Activated CD8-positive, alpha-beta T cell treated with anti-CD3 and anti-CD28 coated beads for 36 hours (primary cell): ENCODE data around the gene GM2A. TPM values are rescaled to one million over a fixed set of nuclear protein-coding genes. Genes with fewer than 3 reads are reported as not detected.

Experiments
- ATAC-seq: fragments of 200-7000 bp; cut with Tn5 transposase; one replicate; pipeline ENCODE4 v1.10.0; 2021; ENCODE audit warnings: mild to moderate bottlenecking, moderate library complexity
- CTCF ChIA-PET: fragments of 350-600 bp; sonication (Branson Sonifier 250); formaldehyde crosslinking; loops from one replicate; lab custom pipeline; 2021; ENCODE audit warnings: antibody characterized with exemption; lab: Charles Lee
- POLR2A ChIA-PET: fragments of 350-600 bp; sonication (Branson Sonifier 250); formaldehyde crosslinking; loops from one replicate; lab custom pipeline; 2021; ENCODE audit warnings: antibody characterized with exemption; lab: Charles Lee
- DNase-seq: peaks from one replicate; pipeline ENCODE4 v3.0.0-alpha.2; 2020
- H3K27ac Mint-ChIP-seq: one replicate; pipeline ENCODE4 v1.8.0; 2021; ENCODE audit warnings: mild to moderate bottlenecking, mixed read lengths
- H3K27me3 Mint-ChIP-seq: one replicate; pipeline ENCODE4 v1.8.0; 2021; ENCODE audit warnings: mixed read lengths
- H3K36me3 Mint-ChIP-seq: one replicate; pipeline ENCODE4 v1.8.0; 2021; ENCODE audit warnings: low read depth, mixed read lengths
- H3K4me1 Mint-ChIP-seq: one replicate; pipeline ENCODE4 v1.8.0; 2021; ENCODE audit warnings: low read depth, mixed read lengths
- H3K4me3 Mint-ChIP-seq: one replicate; pipeline ENCODE4 v1.8.0; 2021; ENCODE audit warnings: mild to moderate bottlenecking, moderate library complexity, mixed read lengths
- H3K9me3 Mint-ChIP-seq: one replicate; pipeline ENCODE4 v1.8.0; 2021; ENCODE audit warnings: mixed read lengths
- intact Hi-C: fragments of 100-400 bp; cut with micrococcal nuclease; formaldehyde crosslinking; loops from one replicate; pipeline ENCODE4 v1.10.0; 2022
- total RNA-seq, 2 experiments: library from RNA; stranded (reverse); gene quantifications; one replicate each; pipeline ENCODE4 v1.2.3, GENCODE V29; 2021
- TF ChIP-seq, protein P1 (sequence below): fragments of 200-600 bp; IDR thresholded peaks from one replicate; pipeline ENCODE4 v1.8.0; 2022; ENCODE audit warnings: antibody characterized with exemption, mild to moderate bottlenecking

The GM2A gene
- total RNA-seq, 2 experiments from 2014 or later = 13.3 to 13.7 TPM

DNA sequence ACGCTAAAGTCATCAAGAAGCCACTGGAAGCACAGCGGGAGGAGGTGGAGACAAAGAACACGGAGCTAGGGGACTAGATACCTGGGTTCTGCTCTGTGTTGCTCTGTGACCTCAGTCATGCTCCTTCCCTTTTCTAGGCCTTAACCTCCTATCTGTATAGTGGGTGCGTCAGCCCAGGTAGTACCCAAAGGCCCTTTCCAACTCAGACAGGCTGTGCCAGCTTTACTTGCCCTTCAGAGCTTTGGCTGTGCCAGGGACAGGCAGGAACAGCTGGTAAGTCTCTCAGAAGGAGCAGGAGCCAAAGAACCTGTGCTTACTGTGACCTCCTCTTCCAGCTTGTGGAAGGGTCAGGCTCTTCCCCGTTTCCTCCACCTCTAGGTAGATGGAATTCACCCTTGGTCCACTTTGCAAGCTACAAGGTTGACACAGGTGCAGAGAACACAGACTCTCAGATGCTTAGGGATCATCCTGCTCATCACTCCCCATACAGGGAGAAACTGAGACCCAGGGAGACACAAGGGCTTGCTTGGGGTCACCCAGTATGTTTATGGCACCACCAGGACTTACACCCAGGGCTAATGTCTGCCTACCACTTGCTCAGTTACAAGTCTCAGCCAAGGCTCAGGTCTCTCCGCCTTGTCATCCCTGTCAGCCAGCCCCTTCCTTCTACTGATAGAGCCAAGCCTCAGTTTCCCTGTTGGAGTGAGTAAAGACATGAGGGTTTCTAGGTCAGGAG, 30.8 kb upstream of the GM2A start:
- intact Hi-C loops = no loop called here
- no peaks in the 10 kb centered on the region for H3K9me3 Mint-ChIP-seq
- H3K27me3 Mint-ChIP-seq = no peaks in the 10 kb centered on the region
- ChIA-PET CTCF (interaction anchor here (0.9 to 10.9 kb wide), 5 partner anchors 9 to 96 kb away, joined by 4 to 83 read pairs (median 17); no protein-coding TSS in a partner anchor), POLR2A (interaction anchor here (0.8 to 4.6 kb wide), 5 partner anchors 9 to 444 kb away, joined by 3 to 85 read pairs (median 3); partner anchors contain the start of gene SMIM3)
- H3K36me3 Mint-ChIP-seq = peaks cover 35% of the 10 kb centered on the region
- TF ChIP-seq, protein P1, sequence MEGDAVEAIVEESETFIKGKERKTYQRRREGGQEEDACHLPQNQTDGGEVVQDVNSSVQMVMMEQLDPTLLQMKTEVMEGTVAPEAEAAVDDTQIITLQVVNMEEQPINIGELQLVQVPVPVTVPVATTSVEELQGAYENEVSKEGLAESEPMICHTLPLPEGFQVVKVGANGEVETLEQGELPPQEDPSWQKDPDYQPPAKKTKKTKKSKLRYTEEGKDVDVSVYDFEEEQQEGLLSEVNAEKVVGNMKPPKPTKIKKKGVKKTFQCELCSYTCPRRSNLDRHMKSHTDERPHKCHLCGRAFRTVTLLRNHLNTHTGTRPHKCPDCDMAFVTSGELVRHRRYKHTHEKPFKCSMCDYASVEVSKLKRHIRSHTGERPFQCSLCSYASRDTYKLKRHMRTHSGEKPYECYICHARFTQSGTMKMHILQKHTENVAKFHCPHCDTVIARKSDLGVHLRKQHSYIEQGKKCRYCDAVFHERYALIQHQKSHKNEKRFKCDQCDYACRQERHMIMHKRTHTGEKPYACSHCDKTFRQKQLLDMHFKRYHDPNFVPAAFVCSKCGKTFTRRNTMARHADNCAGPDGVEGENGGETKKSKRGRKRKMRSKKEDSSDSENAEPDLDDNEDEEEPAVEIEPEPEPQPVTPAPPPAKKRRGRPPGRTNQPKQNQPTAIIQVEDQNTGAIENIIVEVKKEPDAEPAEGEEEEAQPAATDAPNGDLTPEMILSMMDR = no peak
- DNase-seq (peak; percentile 25), ATAC-seq (peak; percentile 29)
- peak overlapping the region; percentile 92 for H3K4me3 Mint-ChIP-seq
- peaks cover 70% of the 10 kb centered on the region for H3K4me1 Mint-ChIP-seq
- peak overlapping the region; percentile 94 for H3K27ac Mint-ChIP-seq

DNA sequence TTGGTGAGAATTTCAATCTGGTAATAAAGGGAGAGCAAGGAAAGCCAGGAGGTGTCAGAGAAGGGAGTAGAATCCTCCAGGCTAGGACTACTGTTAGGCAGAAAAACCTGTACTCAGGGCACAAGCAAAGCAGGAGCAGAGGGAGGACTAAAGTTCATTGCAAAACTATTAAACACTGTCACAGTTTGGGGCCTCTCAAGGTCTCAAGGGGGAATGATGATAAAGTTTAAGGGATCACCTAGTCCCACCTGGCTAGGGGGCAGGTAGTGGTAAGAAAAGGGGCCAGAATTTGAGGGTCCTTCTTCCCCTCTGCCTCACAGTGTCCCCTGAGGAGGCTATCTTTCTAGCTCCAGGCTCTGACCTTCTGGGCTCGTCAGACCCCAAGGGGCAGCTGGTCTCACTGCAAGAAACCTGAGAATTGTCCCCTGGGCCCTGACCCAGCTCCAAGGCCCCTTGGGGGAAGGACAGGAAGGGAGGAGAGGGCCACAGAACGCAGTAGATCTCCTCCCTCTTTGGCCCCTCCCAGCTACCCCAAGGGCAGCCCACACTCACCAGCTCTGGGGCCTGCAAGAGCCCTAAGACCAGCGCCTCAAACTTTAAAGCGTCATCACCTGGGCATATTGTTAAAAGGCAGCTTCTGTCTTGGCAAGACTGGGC, 30.1 kb upstream of the GM2A start:
- TF ChIP-seq, protein P1 = no peak
- intact Hi-C loops = no loop called here
- Mint-ChIP-seq H3K27me3 (no peaks in the 10 kb centered on the region), H3K27ac (peak overlapping the region; percentile 94), H3K36me3 (peaks cover 28% of the 10 kb centered on the region), H3K9me3 (no peaks in the 10 kb centered on the region), H3K4me1 (peaks cover 63% of the 10 kb centered on the region), H3K4me3 (peak overlapping the region; percentile 92)
- peak; percentile 77 for ATAC-seq
- DNase-seq = peak; percentile 70
- ChIA-PET POLR2A (interaction anchor here (0.9 to 4.6 kb wide), 10 partner anchors 10 to 445 kb away, joined by 3 to 85 read pairs (median 4); partner anchors contain the start of gene SMIM3), CTCF (interaction anchor here (1.0 to 10.9 kb wide), 10 partner anchors 10 to 97 kb away, joined by 3 to 83 read pairs (median 8); partner anchors contain the start of gene GM2A)

DNA sequence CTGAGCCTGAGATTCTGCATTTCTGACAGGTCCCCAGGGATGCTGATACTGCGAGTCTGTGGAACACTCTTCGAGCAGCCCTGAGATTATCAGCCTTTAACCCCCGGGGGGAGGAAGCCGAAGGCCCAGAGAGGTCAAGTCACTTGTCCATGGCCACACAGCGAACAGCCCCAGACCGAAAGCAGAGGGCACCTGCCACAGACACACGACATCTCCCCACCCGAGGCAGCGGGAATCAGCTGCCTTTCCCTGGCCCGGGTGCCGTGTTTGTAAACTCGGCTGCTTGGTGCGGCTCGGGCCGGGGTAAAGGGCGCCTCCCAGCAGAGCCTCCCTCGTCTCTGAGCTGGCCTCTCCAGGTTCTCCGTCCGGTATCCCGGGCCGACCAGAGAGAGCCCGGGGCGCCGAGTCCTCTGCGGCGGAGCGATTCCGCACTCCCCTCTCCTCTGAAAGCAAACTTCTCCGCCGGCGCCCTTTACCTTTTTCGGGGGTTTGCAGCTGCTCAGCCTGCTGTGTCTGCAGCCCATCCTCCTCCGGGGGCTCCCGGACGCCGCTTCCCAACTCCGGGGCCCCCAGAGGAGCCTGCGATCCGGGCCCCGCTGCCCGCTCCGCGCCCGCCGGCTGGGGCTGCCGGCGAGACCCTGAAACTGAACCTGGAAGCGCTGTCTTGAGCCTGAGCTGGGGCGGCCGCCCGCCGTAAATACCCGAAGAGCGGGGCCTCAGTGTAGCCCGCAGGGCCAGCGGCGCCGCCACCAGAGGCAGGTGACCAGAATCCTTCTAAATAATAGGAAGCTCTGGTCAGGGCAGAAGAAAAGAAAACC, 29.3 kb upstream of the GM2A start, which contains the start of gene CCDC69:
CCDC69 (minus strand) TSS at position 646 of the 818 bp plus-strand sequence; CDS start at position 524, 122 bp downstream.
- peak; percentile 52 for ATAC-seq
- TF ChIP-seq, protein P1 = no peak
- intact Hi-C loops = no loop called here
- DNase-seq = peak; percentile 75
- Mint-ChIP-seq H3K4me3 (peak within 1 kb of the TSS; percentile 92), H3K36me3 (peaks cover 26% of the 10 kb centered on the region), H3K4me1 (peaks cover 55% of the 10 kb centered on the region), H3K9me3 (no peaks in the 10 kb centered on the region), H3K27me3 (no peaks in the 10 kb centered on the region), H3K27ac (peak within 1 kb of the TSS; percentile 94)
- CTCF ChIA-PET = interaction anchor here (0.7 to 10.9 kb wide), 19 partner anchors 10 to 172 kb away, joined by 3 to 83 read pairs (median 4); partner anchors contain the start of gene GM2A
- POLR2A ChIA-PET = interaction anchor here (0.6 to 4.6 kb wide), 14 partner anchors 11 to 445 kb away, joined by 3 to 85 read pairs (median 4); partner anchors contain the start of gene SMIM3

DNA sequence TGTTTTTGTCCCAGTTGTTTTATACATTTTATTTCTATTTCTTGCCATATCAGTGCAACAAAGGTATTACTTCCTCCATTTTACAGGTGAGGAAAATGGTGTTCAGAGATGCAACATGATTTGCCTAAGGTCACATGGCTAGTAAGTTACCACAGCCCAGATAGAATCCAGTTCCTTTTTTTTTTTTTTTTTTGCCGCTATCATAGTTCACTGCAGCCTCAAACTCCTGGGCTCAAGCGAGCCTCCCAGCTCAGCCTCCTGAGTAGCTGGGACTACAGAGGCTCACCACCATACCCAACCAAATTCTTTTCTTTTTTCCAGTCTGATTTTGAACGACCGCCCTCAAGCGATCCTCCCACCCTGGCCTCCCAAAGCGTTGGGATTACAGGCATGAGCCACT, 28.6 kb upstream of the GM2A start:
- H3K4me1 Mint-ChIP-seq = peaks cover 48% of the 10 kb centered on the region

More for the DNA sequence above, 28.6 kb upstream of the GM2A start:
- Mint-ChIP-seq H3K27me3 (no peaks in the 10 kb centered on the region), H3K9me3 (no peaks in the 10 kb centered on the region), H3K27ac (peak overlapping the region; percentile 94), H3K4me3 (peak overlapping the region; percentile 92), H3K36me3 (peaks cover 26% of the 10 kb centered on the region)
- DNase-seq (no peak), ATAC-seq (peak; percentile 11)
- CTCF ChIA-PET = interaction anchor here (0.7 to 10.9 kb wide), 17 partner anchors 10 to 173 kb away, joined by 3 to 83 read pairs (median 4); partner anchors contain the start of gene GM2A
- POLR2A ChIA-PET = interaction anchor here (0.6 to 4.6 kb wide), 9 partner anchors 10 to 77 kb away, joined by 3 to 85 read pairs (median 4); no protein-coding TSS in a partner anchor
- intact Hi-C loops = no loop called here
- TF ChIP-seq, protein P1 = no peak
